T follicular helper cell (primary cell): ENCODE measurements around the gene MOB3B.

ENCODE experiments used
- DNase-seq: peaks from one replicate; pipeline ENCODE4 v3.0.0-alpha.2; 2020; ENCODE audit warnings: low read depth
- total RNA-seq, 2 experiments: gene quantifications; one replicate each; lab custom pipeline; 2026; lab: John Stamatoyannopoulos, UW

Gene MOB3B
- 0.70 to 1.0 reads per million in 2 experiments for total RNA-seq

DNA sequence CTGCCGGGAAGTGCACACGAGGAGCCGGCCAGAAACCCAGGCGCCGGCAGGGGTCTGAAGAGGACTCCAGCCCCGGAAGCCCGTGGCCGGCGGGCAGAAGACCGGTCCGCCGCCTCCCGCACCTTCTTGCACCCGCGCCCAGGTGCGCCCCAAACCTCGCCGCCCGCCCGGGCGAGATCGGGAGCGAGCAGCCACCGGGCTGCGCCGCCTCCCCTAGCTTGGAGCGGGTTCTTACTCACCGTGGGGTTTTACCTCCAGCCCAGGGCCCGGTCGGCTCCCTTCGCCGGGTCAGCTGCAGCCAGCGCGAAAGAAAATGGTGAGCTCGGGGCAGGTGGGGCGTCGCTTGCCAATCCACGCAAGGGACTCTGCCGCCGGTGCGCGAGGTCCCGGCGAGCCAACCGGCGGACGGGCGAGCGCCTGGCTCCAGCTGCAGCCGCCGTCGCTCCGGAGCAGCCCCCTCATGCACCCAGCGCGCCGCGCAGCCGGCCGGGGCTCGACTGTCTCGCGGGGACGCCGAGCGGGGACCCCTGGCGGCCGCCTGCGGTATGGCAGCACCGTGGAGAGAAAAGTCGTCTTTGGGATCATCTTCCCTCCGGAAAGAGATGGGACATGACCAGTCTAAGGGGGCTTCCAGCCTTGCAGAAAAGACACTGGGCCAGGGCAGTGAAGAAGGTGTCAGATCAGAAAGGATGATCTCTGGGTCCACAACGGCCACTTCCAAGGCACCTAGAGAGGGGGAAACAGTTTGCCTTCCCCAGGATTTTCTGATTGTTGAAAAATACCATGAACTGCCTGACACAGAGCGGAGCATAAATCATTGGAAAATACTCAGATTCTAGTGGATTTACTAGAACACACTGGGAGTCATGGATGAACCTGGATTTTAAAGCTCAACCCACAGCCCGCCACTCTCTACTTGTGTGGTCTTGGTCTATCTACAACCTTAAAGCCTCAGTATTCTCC lies at the start of gene MOB3B:
MOB3B (minus strand) TSS at position 499 of the 963 bp plus-strand sequence. CDS start 74,264 bp downstream, outside the sequence.
- DNase-seq, result peak; percentile 59

DNA sequence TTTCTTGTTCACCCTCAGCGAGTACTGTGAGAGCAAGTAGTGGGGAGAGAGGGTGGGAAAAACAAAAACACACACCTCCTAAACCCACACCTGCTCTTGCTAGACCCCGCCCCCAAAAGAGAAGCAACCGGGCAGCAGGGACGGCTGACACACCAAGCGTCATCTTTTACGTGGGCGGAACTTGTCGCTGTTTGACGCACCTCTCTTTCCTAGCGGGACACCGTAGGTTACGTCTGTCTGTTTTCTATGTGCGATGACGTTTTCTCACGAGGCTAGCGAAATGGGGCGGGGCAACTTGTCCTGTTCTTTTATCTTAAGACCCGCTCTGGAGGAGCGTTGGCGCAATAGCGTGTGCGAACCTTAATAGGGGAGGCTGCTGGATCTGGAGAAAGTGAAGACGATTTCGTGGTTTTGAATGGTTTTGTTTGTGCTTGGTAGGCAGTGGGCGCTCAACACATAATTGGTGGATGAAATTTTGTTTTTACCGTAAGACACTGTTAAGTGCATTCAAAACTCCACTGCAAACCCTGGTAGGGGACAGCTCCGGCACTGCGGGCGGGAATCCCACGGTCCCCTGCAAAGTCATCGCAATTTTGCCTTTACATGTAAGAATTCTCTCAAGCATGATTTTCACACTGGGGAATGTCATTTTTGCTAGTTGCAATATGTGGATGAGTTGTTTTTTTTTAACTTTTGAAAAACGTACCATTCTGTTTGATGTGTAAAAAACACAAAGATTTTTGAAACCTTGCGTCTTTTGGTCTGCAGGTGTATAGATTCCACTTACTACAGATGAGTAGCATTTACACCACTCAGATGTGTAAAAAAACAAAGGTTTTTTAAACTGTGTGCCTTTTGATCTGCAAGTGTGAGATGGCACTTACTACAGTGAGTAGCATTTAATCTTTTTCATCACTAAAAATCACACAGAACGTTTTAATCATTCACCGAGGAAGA lies 44.3 kb upstream of the MOB3B start:
- peak; percentile 96 for DNase-seq

DNA sequence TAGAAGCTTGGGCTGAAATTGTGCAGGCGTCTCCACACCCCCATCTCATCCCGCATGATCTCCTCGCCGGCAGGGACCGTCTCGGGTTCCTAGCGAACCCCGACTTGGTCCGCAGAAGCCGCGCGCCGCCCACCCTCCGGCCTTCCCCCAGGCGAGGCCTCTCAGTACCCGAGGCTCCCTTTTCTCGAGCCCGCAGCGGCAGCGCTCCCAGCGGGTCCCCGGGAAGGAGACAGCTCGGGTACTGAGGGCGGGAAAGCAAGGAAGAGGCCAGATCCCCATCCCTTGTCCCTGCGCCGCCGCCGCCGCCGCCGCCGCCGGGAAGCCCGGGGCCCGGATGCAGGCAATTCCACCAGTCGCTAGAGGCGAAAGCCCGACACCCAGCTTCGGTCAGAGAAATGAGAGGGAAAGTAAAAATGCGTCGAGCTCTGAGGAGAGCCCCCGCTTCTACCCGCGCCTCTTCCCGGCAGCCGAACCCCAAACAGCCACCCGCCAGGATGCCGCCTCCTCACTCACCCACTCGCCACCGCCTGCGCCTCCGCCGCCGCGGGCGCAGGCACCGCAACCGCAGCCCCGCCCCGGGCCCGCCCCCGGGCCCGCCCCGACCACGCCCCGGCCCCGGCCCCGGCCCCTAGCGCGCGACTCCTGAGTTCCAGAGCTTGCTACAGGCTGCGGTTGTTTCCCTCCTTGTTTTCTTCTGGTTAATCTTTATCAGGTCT lies 43.5 kb upstream of the MOB3B start, which contains the start of gene C9orf72:
C9orf72 (minus strand) TSS at position 564 of the 716 bp plus-strand sequence. CDS start 6,361 bp downstream, outside the sequence.
- peak; percentile 78 for DNase-seq

- peak; percentile 44 for DNase-seq
Observed at GRCh38 chr9:27572566-27572917, 42.9 kb upstream of the MOB3B start.

GRCh38 chr9:27572061-27572460 lies 42.4 kb upstream of the MOB3B start:
- DNase-seq, result no peak

DNA sequence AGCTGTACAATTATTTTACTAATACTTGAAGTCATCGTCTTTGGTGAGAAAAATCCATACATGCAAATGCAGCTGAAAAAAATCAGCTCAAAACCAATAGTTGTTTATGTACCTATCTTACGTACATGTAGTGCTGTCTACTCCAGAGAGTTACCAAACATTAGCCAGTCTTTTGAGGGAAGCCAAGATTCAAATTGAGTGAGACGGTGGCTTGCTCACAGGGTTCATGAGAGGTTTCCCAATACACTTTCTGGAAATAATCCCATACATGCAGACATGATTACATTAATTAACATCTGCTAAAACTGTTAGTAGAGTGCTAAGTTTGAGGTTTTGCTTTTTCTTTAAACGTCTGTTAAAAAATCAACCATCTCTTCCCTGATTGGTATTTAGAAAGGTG lies 41.4 kb upstream of the MOB3B start:
- DNase-seq, result no peak

- no peak for DNase-seq
Observed at GRCh38 chr9:27569406-27569805, 39.8 kb upstream of the MOB3B start.

GRCh38 chr9:27566118-27566517 lies 36.5 kb upstream of the MOB3B start:
- no peak for DNase-seq

DNA sequence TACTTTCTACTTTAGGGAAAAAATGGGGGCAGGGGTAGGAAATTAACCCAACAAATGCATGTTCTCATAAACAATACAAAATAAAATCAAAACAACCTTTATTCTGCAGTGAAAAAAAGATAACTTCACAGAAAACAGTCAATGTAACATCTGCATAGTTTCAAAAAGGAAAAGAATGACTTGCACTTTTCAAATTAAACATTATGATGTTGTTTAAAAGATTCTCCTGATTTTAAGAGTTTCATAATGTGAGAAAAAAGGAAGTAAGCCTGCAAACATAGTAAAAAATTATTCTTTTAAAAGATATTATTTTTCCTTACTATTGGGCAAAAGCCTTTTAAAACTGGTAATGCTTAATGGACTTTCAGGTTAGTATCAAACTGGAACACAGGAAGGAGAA lies 36.1 kb upstream of the MOB3B start:
- no peak for DNase-seq

GRCh38 chr9:27564670-27565069 lies 35.1 kb upstream of the MOB3B start:
- no peak for DNase-seq

DNA sequence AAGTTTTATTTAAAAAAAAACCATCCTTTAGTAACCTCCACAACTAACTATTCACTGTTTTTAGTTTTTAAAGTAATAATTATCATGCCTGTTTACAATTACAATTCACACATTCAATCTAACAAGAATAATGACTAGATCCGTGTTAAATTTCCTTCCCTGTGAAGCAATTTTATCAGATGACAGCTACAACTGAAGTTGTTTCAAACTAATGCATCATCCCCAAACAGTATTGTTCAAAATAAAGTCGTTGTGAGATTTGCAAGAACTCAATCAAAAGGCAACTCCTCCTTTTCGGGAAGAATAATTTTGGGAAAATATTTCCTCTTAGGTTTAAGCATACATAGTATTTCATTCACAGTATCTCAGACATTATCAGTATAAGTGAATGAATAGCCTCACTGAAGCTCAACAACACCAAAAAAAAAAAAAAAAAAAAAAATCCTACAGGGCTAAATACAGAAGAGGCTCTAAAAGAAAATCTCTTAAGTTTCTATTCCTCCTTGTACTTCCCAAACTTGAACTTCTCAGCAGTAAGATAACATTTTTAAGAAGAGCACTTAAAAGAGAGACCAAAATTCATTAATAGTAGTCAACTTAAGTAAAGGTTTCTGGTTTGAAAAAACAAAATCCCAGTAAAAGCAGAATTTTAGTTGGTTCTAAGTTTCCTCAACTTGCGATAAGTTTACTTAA lies 34.3 kb upstream of the MOB3B start:
- DNase-seq, result no peak

DNA sequence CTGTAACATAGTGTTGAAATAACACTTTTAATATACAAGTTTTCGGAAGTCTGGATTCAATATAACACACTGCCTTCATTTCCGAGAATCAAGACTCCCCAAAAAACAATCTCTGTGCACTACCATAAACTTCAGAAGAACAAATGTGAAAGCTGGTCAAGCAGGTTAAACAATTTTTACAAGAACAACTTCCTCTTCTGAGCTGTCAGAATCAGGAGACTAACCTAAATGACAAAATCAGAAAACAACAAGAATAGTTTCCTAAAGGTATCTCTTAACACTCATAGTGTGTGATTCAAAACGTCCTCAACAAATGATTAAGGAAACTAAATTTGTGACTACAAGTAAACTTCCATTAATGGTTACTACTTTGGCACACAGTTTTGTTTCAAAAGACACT lies 32.1 kb upstream of the MOB3B start:
- DNase-seq, result no peak

GRCh38 chr9:27560457-27560856 lies 30.8 kb upstream of the MOB3B start:
- no peak for DNase-seq

- no peak for DNase-seq
Observed at GRCh38 chr9:27558307-27558706, 28.7 kb upstream of the MOB3B start.

GRCh38 chr9:27556470-27556869 lies 26.9 kb upstream of the MOB3B start:
- DNase-seq, result no peak

- no peak for DNase-seq
Observed at GRCh38 chr9:27554712-27555111, 25.1 kb upstream of the MOB3B start.

DNA sequence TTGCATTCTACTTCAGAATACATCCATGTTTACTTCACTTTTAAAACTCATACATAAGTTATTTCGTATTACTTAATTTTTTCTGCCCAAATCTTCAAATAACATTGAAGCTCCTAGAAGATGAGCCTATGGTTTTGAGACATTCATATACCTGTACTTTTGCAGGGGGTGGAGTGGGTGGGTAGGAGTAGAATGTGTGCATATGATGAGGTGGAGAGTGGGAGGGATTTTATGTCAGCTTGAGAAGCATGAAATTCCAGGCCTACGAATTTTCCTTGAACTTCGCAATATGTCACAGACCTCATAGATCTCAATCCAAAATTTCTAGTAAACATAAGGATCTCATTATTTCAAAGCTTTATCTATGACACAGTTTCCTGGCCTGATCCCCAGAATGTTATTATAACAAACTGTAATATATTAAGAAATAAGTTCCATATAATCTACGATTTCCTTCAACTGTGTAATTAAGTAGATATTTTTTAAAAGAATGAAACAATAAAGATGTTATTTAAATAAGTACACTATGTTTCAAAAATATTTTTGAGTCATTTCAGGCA lies 19.7 kb upstream of the MOB3B start:
- no peak for DNase-seq

GRCh38 chr9:27548055-27548741 lies 18.6 kb upstream of the MOB3B start:
- DNase-seq, result no peak

DNA sequence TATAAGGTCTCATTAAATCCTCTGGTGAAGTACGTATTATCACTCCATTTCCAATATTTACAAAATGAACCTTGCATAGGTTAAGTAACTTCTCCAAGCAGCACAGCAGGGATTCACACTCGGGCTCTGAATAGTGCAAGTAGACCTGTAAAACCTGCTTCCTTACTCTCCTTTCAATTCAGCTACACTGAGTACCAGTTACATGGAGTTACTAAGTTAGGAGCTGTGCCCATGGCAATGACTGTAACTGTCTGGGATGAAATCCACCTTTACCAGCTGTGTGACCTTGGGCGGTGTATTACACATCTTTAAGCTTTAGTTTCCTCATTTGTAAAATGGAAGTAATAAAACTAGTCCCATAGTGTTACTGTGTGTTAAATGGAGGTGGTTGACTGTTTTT lies 15.9 kb upstream of the MOB3B start:
- DNase-seq, result no peak

DNA sequence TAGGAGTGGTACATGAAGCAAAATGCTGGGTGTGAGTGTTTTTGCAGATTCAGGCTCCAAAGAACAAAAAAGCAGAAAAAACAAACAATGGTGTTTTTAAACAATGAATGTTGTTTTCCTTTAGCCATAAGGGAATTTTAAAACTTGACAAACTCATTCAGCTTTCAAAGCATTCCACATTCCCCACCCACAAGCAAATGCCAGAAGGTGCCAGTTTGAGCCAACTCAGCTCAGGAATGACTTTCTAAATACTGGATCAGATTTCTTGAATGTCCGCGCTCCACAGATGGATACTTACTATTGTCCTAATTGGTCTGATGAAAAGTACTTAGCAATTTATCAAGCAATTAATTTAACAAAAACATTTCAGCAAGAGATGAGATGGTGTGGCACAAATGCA lies 12.9 kb upstream of the MOB3B start:
- no peak for DNase-seq
